ENCODE data around the gene FNIP2.

- TF ChIP-seq EZH2 (IDR thresholded peaks at IDR 0.05; ENCODE audit: insufficient read depth, poor library complexity, severe bottlenecking) (no peak), EZH2phosphoT487 (IDR thresholded peaks at IDR 0.05; ENCODE audit: insufficient read depth, low read depth) (no peak)
These were observed 161.3 kb downstream of the FNIP2 start for GRCh38 chr4:158929939-158930638.
